Keratinocyte (primary cell): ENCODE results near the gene ZC3H12C. TPM values are rescaled to one million over a fixed set of nuclear protein-coding genes. Genes with fewer than 3 reads are reported as not detected.

Source experiments
- DNase-seq: peaks from one replicate; pipeline ENCODE4 v3.0.0-alpha.2; 2011; ENCODE audit warnings: low read depth, missing footprints, low spot score
- FAIRE-seq: peaks from 2 replicates; lab custom pipeline; 2011; peaks lifted over from hg19 to GRCh38; lab: Jason Lieb, UNC
- H2AFZ ChIP-seq: 2 replicates; pipeline ENCODE4 v1.6.0; 2012; ENCODE audit warnings: low read length, control low read depth, inconsistent platforms; ENCODE audit not compliant: control insufficient read depth
- H3K27ac ChIP-seq: 2 replicates; pipeline ENCODE4 v1.5.1; 2011; ENCODE audit warnings: low read length; ENCODE audit not compliant: control insufficient read depth, insufficient read depth
- H3K27me3 ChIP-seq: 3 replicates; pipeline ENCODE4 v1.6.0; 2011; ENCODE audit warnings: low read length; ENCODE audit not compliant: control insufficient read depth, insufficient read depth; ENCODE audit errors: extremely low read depth
- H3K36me3 ChIP-seq, 2 experiments: 2 replicates in 1 of 2; 3 replicates in 1 of 2; pipeline ENCODE4 v1.5.1; 2011; ENCODE audit warnings: low read length in 2 of 2, mild to moderate bottlenecking in 1 of 2; ENCODE audit not compliant: control insufficient read depth in 2 of 2, insufficient read depth in 2 of 2; ENCODE audit errors: extremely low read depth in 1 of 2
- H3K4me1 ChIP-seq: 3 replicates; pipeline ENCODE4 v1.5.1; 2011; ENCODE audit warnings: low read length; ENCODE audit not compliant: control insufficient read depth, insufficient read depth; ENCODE audit errors: extremely low read depth
- H3K4me2 ChIP-seq: 3 replicates; pipeline ENCODE4 v1.6.0; 2011; ENCODE audit warnings: low read depth, low read length; ENCODE audit not compliant: control insufficient read depth, insufficient read depth; ENCODE audit errors: extremely low read depth
- H3K4me3 ChIP-seq, 3 experiments: fragments of 200-600 bp in 1 of 3; sonication (generic) in 1 of 3; 2 replicates in 2 of 3; 3 replicates in 1 of 3; pipeline ENCODE4 v1.5.1; 2011 to 2016; ENCODE audit warnings: low read length in 3 of 3, mild to moderate bottlenecking in 3 of 3, control low read depth in 2 of 3, inconsistent platforms in 1 of 3, low read depth in 1 of 3, mixed read lengths in 1 of 3, mixed run types in 1 of 3, moderate library complexity in 1 of 3; ENCODE audit not compliant: control insufficient read depth in 2 of 3, insufficient read depth in 2 of 3; ENCODE audit errors: extremely low read depth in 1 of 3
- H3K79me2 ChIP-seq: 2 replicates; pipeline ENCODE4 v1.6.0; 2012; ENCODE audit warnings: low read length; ENCODE audit not compliant: control insufficient read depth, insufficient read depth
- H3K9ac ChIP-seq: 3 replicates; pipeline ENCODE4 v1.6.0; 2011; ENCODE audit warnings: low read length; ENCODE audit not compliant: control insufficient read depth, insufficient read depth; ENCODE audit errors: extremely low read depth
- H3K9me1 ChIP-seq: 3 replicates; pipeline ENCODE4 v1.6.0; 2011; ENCODE audit warnings: low read length; ENCODE audit not compliant: control insufficient read depth, insufficient read depth; ENCODE audit errors: extremely low read depth
- H3K9me3 ChIP-seq: 2 replicates; pipeline ENCODE4 v1.5.1; 2012; ENCODE audit warnings: low read depth, low read length; ENCODE audit not compliant: control insufficient read depth
- H4K20me1 ChIP-seq: 3 replicates; pipeline ENCODE4 v1.6.0; 2011; ENCODE audit warnings: low read length; ENCODE audit not compliant: control insufficient read depth, insufficient read depth; ENCODE audit errors: extremely low read depth
- EZH2 ChIP-seq: IDR thresholded peaks from one replicate; pipeline ENCODE4 v1.6.1; 2012; ENCODE audit warnings: inconsistent platforms, mild to moderate bottlenecking, low read length, moderate library complexity
- dilution Hi-C: fragments of 300-500 bp; cut with MboI; formaldehyde crosslinking; loops from one replicate; pipeline ENCODE4 v1.7.0; 2020; ENCODE audit warnings: low sequenced_read_pairs; ENCODE audit not compliant: extremely low pct_ligation_motif_present
- polyA minus RNA-seq, 3 experiments: library from RNA; depleted of rRNA, polyadenylated mRNA; stranded (reverse); fragments of >200 nt; gene quantifications; 1 replicate in 1 of 3; 2 replicates in 1 of 3; 3 replicates in 1 of 3; pipeline ENCODE4 v1.2.3, GENCODE V29; 2011
- polyA plus RNA-seq, 5 experiments: library from polyadenylated mRNA; depleted of rRNA in 3 of 5; stranded (reverse) in 3 of 5; stranded (forward) in 1 of 5; unstranded in 1 of 5; fragments of >200 nt; gene quantifications; 1 replicate in 1 of 5; 2 replicates in 3 of 5; 3 replicates in 1 of 5; pipeline versions ENCODE4 v1.2.1 to v1.2.3, GENCODE V29; 2011 to 2012; ENCODE audit warnings: missing spikeins in 2 of 5, low read depth in 1 of 5, low replicate concordance in 1 of 5
- TF ChIP-seq, protein P1 (sequence below), 3 experiments: IDR thresholded peaks in 1 of 3; conservative IDR thresholded peaks in 1 of 3; optimal IDR thresholded peaks in 1 of 3; 2 replicates in 2 of 3; 3 replicates in 1 of 3; pipeline versions ENCODE3 to v1.5.1; 2011; ENCODE audit warnings: low read length in 3 of 3, mild to moderate bottlenecking in 3 of 3, moderate library complexity in 2 of 3, control low read depth in 1 of 3, inconsistent platforms in 1 of 3; ENCODE audit not compliant: insufficient read depth in 2 of 3; ENCODE audit errors: extremely low read depth in 1 of 3

ZC3H12C gene
- 11.1 to 14.0 TPM (median 13.9 TPM) in 3 replicates for polyA plus RNA-seq
- polyA plus RNA-seq (2011; ENCODE audit: low read depth) = 2.5 TPM
- 4.6 and 6.9 TPM in 2 replicates for polyA plus RNA-seq (2011; cell fraction: cytosol; rRNA removed)
- polyA plus RNA-seq (2011; cell fraction: nucleus; rRNA removed) = 24.8 and 26.0 TPM in 2 replicates
- 3.4 and 5.8 TPM in 2 replicates for polyA plus RNA-seq (2012; ENCODE audit: low replicate concordance)
- 15.1 to 29.5 TPM (median 27.5 TPM) in 3 replicates for polyA minus RNA-seq
- 7.3 TPM for polyA minus RNA-seq (2011; cell fraction: cytosol; rRNA and poly(A)+ RNA removed)
- 26.7 and 60.2 TPM in 2 replicates for polyA minus RNA-seq (2011; cell fraction: nucleus; rRNA and poly(A)+ RNA removed)

DNA sequence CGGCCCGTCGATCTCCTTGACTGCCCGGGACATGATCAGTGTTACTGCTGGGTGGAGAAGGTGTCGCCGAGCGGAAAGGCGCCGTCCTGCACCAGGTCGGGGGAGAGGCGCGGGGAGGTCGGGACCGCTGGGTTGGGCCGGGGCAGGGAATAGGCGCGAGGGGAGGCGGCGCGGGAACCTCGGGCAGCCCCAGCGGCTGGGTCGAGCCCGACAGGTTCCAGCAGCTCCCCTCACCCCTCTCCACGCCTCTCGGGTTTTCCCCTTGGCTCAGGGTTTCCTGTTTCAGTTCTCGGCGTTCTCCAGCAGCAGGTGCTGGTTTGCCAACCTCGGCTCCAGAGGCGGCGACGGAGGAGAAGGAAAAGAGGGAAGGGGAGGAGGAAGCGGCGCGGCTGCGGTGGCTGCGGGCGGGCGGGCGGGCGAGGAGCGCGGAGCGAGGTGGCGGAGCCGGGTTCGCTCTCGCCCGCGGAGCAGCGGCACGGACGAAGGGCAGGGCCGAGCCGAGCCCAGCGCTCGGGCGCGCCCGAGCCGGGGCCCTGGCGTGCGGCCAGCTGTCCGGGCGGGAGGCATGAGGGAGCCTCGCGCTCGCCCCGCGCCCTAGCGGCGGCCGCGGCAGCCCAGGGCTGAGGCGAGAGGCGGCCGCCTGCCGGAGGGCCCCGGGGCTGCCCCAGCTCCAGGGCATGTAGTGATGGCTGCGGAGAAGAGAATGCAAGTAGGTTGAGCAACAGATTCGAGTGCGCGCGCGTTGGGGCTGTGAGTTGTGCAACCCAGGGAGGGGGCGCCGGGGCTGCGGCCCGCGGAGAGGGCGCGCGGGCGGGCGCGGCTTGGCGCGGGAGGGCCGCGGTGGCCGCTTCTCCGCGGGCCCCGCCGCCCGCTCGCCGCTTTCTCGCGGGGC, at the start of gene ZC3H12C:
ZC3H12C (plus strand) TSS at position 878 of the 892 bp plus-strand sequence. CDS start 20 bp downstream, outside the sequence.
- peaks cover 29% of the 10 kb centered on the region for H3K4me1 ChIP-seq
- DNase-seq (no peak), FAIRE-seq (no peak)
- peak within 1 kb of the TSS; percentile 94 for H3K9ac ChIP-seq
- peaks cover 39% of the 10 kb centered on the region for H3K79me2 ChIP-seq
- H3K9me1 ChIP-seq = no peaks in the 10 kb centered on the region
- peak within 1 kb of the TSS; percentile 97 for H3K4me2 ChIP-seq
- TF ChIP-seq, protein P1, sequence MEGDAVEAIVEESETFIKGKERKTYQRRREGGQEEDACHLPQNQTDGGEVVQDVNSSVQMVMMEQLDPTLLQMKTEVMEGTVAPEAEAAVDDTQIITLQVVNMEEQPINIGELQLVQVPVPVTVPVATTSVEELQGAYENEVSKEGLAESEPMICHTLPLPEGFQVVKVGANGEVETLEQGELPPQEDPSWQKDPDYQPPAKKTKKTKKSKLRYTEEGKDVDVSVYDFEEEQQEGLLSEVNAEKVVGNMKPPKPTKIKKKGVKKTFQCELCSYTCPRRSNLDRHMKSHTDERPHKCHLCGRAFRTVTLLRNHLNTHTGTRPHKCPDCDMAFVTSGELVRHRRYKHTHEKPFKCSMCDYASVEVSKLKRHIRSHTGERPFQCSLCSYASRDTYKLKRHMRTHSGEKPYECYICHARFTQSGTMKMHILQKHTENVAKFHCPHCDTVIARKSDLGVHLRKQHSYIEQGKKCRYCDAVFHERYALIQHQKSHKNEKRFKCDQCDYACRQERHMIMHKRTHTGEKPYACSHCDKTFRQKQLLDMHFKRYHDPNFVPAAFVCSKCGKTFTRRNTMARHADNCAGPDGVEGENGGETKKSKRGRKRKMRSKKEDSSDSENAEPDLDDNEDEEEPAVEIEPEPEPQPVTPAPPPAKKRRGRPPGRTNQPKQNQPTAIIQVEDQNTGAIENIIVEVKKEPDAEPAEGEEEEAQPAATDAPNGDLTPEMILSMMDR (optimal IDR thresholded peaks at IDR 0.05 in 1 of 3, IDR thresholded peaks at IDR 0.05 in 1 of 3, conservative IDR thresholded peaks at IDR 0.05 in 1 of 3; ENCODE audit: extremely low read depth in 1 of 3, insufficient read depth in 2 of 3, low read length in 3 of 3) = peak; percentile 20 to 44 (median 39)
- no peak for TF ChIP-seq EZH2
- dilution Hi-C loops = no loop called here
- H3K36me3 ChIP-seq = no peaks in the 10 kb centered on the region
- H3K9me3 ChIP-seq = no peaks in the 10 kb centered on the region
- H4K20me1 ChIP-seq = no peaks in the 10 kb centered on the region
- no peaks in the 10 kb centered on the region for H3K27me3 ChIP-seq
- peak within 1 kb of the TSS; percentile 77 to 80 (median 77) for H3K4me3 ChIP-seq
- peak within 1 kb of the TSS; percentile 86 for H2AFZ ChIP-seq
- H3K27ac ChIP-seq = peak within 1 kb of the TSS; percentile 87

DNA sequence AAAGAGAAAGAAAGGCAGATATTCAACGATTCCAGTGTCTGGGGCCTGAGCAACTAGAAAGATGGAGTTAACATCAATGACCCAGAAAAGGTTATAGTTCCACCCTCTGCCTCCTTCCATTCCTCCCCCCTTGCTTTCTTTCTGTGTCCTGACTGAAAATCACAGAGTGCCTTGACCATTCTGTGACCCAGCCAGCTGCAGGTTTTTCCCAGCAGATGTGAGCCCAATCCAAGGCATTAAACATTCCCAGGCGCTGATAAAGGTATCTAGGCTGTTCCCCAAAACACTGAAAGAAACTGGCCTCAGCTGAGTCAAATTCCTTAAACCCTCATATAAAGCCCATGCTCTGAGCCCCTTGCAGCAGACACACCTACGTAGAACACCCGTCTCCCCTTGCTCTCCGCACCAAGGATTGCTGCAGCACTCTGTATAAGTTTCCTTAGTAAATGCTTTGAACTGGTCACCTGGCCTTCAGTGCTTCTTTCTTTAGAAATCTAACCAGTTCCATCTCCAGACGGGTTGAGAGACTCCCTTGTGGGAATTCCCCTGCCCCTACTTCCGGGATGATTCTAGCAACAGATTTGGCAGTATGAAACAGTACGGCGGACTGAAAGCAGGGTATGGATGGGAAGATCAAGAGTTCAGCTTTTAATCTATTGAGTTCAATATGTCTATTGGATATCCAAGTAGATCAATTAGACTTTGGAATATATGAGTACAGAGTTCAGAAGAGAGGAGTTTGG, 48.8 kb upstream of the ZC3H12C start:
- dilution Hi-C loops = no loop called here
- no peaks in the 10 kb centered on the region for H3K27me3 ChIP-seq
- H3K27ac ChIP-seq = no peak overlapping the region
- TF ChIP-seq, protein P1 (optimal IDR thresholded peaks at IDR 0.05 in 1 of 3, IDR thresholded peaks at IDR 0.05 in 1 of 3, conservative IDR thresholded peaks at IDR 0.05 in 1 of 3; ENCODE audit: extremely low read depth in 1 of 3, insufficient read depth in 2 of 3, low read length in 3 of 3) = no peak
- no peak for TF ChIP-seq EZH2
- no peaks in the 10 kb centered on the region for H4K20me1 ChIP-seq
- H3K9ac ChIP-seq = no peak overlapping the region
- H3K4me1 ChIP-seq = peaks cover 3% of the 10 kb centered on the region
- FAIRE-seq (no peak), DNase-seq (no peak)
- H2AFZ ChIP-seq = peak overlapping the region; percentile 47
- H3K9me1 ChIP-seq = no peaks in the 10 kb centered on the region
- H3K79me2 ChIP-seq = no peaks in the 10 kb centered on the region
- H3K9me3 ChIP-seq = no peaks in the 10 kb centered on the region
- H3K4me2 ChIP-seq = no peak overlapping the region
- no peaks in the 10 kb centered on the region for H3K36me3 ChIP-seq
- H3K4me3 ChIP-seq = no peak overlapping the region
